GM08714 (cell line): Measurements from ENCODE around the gene DEPDC5.

ENCODE experiments used
- H3K4me3 ChIP-seq: fragments of 200-500 bp; sonication (Bioruptor generic); 2 replicates; pipeline ENCODE4 v1.5.1; 2014; ENCODE audit warnings: mild to moderate bottlenecking, low read length, inconsistent platforms
- ZNF274 ChIP-seq: IDR thresholded peaks from 2 replicates; pipeline ENCODE4 v1.6.1; 2012; ENCODE audit warnings: mild to moderate bottlenecking, low read depth, low read length

The DEPDC5 gene

DNA sequence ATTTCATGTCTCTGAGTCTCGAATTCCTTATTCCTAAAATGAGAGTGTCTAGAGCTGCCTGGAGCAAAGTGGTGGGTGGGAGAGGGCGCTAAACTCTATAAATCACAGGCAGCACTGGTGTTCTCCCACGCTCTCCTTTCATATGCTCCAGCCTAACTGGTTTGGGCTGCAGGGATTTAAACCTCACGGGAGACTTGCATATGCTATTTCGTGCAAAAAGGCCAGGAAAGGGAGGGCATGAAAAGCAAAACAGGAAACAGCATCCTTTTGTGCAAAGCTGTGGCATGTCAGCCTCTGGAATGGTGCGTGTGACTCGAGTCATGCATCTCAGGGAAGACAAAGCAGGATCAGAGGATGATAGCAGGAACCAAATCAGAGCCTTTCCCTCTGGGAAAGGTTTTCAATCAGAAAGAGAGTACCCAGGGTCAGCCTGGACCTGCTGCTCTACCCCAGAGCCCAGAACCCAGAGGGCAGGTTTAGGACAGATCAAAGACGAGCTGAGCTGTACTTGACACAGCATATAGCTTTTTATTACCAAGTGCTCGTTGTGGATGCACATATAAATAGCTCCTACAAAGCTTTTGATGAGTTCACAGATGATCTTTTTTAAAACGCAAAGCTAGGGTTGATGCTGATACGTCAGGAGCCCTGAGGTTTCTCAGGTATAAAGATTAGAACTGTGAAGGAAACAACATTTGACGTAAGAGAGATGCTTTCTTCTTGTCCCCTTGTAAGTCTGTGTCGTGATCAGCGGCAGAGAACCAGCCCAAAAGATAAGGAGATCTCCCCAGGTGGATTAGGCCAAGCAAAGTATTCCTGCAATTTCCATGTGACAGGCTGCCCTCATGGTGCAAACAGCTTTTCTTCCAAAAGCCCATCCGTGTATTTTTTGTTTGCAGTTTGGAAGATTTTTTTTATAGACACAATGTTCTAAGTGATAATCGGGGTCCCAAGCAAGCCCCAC, 144.3 kb downstream of the DEPDC5 start:
- no peak overlapping the region for H3K4me3 ChIP-seq
- TF ChIP-seq ZNF274 = no peak

DNA sequence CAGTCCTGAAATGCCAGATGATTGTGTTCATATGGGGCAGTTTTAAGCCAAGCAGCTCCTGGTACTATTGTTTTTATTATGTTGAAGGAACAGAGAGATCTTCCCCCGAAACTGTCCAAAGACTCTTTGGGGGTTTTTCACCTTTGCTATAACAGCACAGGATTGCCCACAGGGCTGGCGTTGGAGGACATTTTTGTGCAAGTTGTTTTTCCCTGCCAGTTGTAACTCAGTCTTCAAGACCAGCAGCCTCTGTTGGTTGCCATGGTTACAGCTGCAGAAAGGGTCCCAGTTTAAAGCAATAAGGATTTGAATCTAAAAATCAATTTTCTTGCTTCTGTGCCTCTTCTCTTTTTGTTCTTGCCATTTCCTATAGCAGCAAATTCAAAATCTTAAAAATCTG, 145.1 kb downstream of the DEPDC5 start:
- TF ChIP-seq ZNF274 = no peak
- H3K4me3 ChIP-seq = no peak overlapping the region

DNA sequence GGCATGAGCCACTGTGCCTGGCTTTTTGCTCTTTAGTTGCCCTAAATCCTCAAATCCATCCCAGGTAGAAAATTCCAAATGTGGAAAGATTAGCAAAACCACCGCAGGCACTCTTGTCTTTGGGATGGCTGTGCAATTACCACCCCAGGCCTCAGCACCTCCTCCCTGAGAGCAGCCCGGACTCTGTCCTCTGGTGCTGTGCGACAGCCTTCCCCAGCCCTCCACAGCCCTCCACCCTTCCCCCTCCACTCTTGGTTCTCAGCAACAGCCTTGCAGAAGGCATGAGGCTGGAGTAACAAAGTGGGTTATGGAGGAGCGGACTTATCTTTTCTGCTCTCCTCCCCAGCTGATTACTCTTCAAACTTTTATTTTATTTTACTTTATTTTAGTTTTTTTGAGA, 145.8 kb downstream of the DEPDC5 start:
- no peak for TF ChIP-seq ZNF274
- no peak overlapping the region for H3K4me3 ChIP-seq

DNA sequence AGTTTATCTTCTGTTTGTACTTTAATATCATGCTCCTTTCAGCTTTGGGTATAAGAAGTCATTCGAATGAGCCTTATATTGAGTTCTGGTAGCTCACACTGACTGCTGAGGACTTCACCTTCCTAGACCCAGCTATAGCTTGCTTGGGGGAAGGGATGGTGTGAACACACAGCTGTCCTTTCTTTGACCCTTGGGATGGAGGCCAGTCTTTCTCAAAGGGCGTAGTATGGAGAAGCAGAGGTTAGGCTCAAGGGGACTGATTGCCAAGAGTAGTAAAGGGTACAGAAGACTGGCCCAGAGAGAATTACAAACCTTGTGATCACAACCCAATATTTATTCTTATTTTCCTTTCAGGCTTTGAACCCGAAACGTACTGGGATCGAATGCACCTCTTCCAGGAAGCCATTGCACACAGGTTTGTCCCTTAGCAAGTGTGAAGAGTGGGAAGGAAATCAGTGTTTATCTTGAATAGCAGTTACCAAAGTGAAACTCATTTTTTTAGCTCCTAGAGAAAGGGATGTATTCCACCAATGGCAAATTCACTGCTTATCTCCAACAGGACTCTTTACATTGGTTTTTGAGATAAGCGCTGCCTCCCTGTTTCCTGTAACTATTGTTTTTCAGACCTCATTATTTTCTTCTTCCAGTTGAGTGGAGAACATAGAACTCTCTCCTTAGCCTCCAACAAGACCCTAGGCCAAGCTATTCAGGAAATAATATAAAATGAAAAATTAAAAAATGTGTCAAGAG, 147.7 kb downstream of the DEPDC5 start:
- no peak overlapping the region for H3K4me3 ChIP-seq
- no peak for TF ChIP-seq ZNF274

DNA sequence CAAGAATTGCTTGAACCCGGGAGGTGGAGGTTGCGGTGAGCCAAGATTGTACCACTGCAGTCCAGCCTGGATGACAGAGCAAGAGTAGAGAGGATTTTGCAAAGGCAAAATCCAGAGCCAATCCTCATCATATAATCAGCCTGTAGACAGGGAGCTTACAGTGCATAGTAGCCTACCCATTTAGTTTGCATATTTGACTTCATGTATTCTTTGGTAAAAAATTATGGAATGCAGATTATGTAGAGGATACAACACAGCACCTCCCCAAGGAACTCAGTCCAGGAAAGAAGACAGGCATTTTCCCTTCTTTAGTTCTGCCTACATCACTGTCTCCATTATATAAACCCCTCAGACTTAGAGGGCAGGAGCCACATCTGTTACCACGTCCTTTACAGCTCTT, 150.8 kb downstream of the DEPDC5 start:
- no peak overlapping the region for H3K4me3 ChIP-seq
- TF ChIP-seq ZNF274 = no peak

DNA sequence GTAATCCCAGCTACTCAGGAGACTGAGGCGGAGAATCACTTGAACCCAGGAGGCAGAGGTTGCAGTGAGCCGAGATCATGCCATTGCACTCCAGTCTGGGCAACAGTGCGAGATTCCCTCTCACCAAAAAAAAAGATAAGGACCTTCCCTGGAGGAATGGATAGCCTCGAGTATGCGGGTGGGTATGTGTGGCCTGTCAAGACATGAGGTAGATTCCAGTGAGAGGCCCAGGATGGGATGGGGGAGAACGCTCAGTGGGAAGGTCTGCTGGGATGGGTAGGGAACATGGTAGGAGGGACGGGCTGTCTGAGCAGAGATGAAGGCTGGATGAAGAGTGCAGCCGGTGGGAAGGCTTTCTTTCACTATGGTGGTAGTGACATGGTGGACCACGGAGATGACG, 151.5 kb downstream of the DEPDC5 start:
- H3K4me3 ChIP-seq = no peak overlapping the region
- no peak for TF ChIP-seq ZNF274

DNA sequence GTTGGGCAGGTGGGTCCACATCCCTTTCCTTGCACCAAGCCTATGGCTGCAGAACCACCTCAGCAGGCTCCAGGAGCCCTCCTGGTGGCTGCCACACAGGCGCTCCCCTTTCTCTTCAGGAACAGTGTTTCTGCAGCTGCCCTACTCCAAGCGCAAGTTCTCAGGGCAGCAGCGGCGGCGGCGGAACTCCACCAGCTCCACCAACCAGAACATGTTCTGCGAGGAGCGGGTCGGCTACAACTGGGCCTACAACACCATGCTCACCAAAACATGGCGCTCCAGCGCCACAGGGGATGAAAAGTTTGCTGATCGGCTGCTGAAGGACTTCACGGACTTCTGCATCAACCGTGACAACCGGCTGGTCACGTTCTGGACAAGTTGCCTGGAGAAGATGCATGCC, 152.3 kb downstream of the DEPDC5 start:
- no peak for TF ChIP-seq ZNF274
- no peak overlapping the region for H3K4me3 ChIP-seq

DNA sequence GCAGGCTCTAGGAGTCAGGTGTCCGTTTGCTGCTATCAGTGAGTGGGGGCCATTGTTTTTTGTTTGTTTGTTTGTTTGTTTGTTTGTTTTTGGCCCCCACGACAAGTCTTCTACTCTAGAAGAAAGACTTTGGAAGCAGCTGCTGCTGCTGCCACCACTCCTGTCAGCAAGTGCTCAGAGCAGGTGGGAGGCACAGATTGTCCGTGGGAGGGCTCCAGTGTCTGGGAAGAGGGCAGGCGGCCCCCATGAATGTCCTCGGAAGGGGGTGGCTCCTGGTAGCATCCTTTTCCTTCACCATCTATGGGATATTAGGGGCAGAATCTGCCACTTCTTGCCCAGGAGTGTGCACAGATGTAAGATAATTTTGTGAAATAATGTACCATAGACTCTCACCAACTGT, 152.8 kb downstream of the DEPDC5 start:
- no peak overlapping the region for H3K4me3 ChIP-seq
- TF ChIP-seq ZNF274 = no peak

DNA sequence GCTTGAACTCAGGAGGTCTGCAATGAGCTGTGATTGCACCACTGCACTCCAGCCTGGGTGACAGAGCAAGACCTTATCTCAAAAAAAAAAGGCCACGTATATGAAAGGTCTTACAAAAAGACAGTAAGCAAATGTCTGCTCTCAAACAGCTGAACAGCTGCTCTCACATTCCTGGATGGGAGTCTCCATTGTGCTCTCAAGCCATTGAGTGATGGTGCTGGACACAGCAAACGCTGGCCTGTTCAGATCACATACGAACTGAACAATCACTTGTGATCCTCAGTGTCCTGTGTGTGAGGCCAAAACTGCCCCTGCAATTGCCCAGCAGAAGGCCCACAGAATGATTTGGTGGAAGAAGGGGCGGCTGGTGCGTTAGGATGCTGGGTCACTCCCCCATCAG, 156.2 kb downstream of the DEPDC5 start:
- no peak overlapping the region for H3K4me3 ChIP-seq
- TF ChIP-seq ZNF274 = no peak

DNA sequence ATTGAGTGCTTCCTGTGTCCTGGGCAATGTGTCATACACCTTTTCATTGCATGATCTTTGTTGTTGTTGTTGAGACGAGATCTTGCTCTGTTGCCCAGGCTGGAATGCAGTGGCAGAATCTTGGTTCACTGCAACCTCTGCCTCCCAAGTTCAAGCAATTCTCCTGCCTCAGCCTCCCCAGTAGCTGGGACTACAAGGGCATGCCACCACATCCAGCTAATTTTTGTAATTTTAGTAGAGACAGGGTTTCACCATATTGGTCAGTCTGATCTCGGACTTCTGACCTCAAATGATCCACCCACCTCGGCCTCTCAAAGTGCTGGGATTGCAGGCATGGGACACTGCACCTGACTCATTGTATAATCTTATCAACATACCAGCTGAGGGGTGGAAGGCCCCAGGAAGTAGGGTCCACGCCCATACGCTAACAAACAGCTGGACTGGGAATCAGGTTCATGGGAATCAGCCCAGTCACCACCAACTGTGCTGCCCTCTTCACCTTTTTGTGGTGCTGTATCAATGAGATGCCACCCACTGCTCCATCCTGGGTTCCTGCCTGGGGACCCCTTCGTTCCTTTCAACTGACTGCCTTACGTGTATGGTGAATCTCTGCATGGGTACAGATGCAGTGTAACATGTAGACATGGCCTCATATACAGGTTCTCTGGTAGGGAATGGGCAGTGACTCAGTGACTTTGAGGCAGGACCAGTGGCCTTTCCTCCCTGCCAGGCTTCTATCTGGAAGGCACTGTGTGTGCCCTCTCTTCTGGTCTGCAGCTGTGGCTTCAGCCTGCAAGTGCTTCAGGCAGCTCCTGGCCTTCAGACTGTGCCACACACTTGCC, 158.0 kb downstream of the DEPDC5 start:
- no peak for TF ChIP-seq ZNF274
- H3K4me3 ChIP-seq = no peak overlapping the region

DNA sequence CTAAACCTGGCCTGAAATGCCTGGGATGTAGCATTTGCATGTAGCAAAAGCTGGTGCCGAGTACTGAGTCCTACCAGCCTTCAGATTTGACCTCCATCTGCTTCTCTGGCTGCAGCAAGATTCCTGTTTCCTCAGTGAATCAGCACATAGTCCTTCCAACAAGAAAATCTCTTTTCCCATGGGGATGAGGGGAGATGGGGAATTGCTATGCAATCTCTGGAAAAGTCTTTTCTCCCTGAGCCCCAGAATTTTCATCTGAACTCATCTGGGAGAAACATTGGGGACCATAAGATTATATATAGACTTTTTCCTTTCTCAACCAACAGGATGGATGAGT, 158.6 kb downstream of the DEPDC5 start:
- no peak overlapping the region for H3K4me3 ChIP-seq
- TF ChIP-seq ZNF274 = no peak

DNA sequence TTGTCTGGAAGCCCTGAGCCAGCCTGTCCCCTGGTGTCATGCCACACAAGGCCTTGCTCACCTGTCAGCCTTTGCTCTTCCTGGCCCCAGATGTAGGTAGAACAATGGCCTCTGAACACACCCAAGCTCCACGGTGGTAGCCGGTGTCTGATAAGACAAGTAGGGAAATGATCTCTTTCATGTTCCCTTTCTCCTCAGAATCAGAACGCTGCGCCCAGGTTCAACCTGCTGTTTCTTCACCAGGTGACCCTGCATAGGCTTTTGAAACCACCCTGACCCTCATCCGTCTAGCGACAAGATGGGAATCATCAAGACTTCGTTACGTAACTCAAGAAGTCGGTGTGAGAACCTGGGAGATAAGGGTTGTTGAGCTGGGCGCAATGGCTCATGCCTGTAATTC, 161.8 kb downstream of the DEPDC5 start:
- no peak for TF ChIP-seq ZNF274
- H3K4me3 ChIP-seq = no peak overlapping the region

DNA sequence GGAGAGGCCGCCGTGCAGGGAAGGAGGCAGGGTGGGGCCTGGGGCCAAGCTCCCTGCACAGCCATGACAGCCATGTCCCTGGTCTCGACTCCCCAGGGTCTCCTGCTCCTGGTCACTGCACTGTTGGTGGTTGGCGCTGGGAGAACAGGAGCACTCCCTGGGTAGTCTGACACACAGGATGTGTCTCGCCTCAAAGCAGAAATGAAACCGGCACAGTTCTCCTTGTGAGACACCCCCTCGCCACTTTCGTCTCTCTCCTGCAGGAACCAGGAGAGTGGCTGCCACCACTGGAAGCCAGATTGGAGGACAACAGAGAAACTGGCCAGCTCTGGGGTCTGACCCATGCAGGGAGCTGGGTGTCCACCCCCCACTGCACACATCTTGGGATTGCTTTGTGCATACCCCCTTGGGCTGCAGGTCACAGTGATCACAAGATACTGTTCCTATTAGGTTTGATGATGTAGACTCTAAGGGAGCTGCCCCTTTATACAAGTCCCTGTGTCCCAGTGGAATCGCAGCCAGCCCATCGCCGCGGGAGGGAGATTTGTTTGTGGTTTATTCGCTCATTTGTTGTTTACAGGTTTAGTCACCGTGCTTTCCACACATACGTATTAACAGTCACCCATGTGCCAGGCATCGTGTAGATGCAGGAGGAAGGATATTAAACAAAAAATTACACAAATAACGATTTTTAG, 163.6 kb downstream of the DEPDC5 start:
- no peak overlapping the region for H3K4me3 ChIP-seq
- TF ChIP-seq ZNF274 = no peak

DNA sequence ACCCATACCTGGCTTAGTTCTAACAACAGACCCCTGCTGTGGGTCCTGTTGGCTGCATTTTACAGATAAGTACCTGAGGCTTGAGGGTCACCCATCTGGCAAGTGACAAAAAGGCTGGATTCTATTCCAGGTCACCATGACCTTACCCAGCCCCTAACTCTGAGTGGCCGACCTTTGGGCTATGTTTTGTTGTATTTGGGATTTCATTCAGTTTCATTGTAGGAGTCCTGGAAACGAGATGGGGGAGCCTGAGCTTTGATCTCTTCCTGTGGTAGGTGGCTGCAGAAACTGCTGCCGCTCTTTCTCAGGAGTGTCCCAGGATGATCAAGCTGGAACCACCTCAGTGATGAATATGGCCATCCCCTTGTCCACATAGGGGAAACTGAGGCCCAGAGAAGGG, 165.9 kb downstream of the DEPDC5 start:
- no peak for TF ChIP-seq ZNF274
- H3K4me3 ChIP-seq = no peak overlapping the region
